GM18502 (cell line): ENCODE measurements around the gene MYMK.
"Not testable (repeated sequence)": the region's sequence is repeated elsewhere in the genome, so short reads cannot be mapped to it uniquely, and the experiment has no call there.

Source experiments
- ATAC-seq: cut with Tn5 transposase; IDR thresholded peaks from one replicate; pipeline ENCODE4 v1.9.1; 2021; ENCODE audit warnings: mild to moderate bottlenecking; ENCODE audit not compliant: unreplicated experiment, poor library complexity

Gene MYMK, protein sequence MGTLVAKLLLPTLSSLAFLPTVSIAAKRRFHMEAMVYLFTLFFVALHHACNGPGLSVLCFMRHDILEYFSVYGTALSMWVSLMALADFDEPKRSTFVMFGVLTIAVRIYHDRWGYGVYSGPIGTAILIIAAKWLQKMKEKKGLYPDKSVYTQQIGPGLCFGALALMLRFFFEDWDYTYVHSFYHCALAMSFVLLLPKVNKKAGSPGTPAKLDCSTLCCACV

DNA sequence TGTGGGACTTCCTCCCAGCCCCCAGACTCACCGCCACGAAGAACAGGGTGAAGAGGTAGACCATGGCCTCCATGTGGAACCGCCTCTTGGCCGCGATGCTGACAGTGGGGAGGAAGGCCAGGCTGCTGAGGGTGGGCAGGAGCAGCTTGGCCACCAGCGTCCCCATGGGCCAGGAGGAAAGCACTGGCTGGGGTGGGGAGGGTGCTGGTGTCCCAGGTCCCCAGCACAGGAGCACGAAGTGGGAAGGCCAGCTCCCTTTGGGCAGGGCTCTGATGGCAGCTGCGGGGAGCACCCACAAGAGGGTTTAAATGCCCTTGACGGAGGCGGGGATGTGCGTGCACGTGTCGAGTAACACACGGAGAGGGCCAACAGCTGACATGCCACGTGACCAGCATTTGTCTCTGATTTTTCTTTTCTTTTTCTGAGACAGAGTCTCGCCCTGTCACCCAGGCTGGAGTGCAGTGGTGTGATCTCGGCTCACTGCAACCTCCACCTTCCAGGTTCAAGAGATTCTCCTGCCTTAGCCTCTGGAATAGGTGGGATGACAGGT is at the start of gene MYMK:
Gene MYMK, minus strand, starts transcription at position 281 of the 550 bp plus-strand sequence. Its CDS starts 115 bp downstream, at position 166.
- no peak for ATAC-seq

DNA sequence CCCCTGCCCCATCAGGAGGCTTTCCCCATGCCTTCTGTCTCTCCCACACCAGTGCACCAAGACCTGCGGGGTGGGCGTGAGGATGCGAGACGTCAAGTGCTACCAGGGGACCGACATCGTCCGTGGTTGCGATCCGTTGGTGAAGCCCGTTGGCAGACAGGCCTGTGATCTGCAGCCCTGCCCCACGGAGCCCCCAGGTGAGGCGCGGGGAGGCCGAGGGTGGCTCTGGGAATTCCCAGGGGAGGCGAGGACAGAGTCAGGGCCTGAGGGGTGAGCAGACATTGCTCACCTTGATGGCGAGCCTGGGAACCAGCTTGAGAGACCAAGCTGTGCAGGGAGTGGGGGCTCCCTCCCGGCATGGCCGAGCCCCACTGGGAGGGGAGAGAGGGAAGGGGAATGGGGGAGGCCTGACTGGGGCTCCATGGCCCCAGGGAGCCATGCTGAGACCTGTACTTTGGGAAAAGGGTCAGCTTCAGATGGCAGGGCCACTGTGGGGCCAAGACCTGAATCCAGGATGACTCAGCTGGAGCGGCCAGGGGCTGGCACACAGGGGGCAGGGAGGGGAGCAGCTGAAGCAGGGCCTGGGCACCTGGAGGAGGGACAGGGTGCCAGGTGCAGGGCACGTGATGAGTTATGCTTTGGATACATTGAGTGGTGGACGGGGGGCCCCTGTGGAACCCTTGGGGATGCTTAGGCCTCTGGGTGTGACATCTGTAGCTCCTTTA is 49.2 kb upstream of the MYMK start:
- ATAC-seq, result no peak

DNA sequence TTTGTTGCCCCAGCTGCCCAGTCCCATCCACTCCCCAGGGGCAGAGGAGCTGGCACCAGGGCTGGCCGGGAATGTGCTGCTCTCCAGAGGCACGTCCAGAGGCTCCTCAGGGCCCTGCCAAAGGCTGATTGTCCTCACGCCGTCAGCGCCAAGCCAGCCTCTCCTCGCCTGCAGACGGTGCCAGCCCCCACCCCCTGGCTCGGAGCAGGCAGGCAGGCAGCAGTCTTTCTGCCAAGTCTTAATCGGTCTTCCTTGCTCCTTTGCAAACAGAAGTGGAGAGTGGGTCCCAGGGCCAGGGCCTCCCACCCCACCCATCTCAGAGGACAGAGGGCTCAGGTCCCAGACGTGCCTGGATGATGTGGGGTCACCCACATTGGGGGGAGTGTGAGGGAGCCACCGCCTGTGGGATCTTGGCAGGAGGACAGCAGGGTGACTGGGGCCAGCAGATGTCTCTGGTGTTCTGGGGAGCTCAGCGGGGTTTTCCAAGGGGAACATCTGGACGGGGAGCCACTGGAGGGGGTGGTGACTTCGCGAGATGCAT is 48.1 kb upstream of the MYMK start:
- no peak for ATAC-seq

DNA sequence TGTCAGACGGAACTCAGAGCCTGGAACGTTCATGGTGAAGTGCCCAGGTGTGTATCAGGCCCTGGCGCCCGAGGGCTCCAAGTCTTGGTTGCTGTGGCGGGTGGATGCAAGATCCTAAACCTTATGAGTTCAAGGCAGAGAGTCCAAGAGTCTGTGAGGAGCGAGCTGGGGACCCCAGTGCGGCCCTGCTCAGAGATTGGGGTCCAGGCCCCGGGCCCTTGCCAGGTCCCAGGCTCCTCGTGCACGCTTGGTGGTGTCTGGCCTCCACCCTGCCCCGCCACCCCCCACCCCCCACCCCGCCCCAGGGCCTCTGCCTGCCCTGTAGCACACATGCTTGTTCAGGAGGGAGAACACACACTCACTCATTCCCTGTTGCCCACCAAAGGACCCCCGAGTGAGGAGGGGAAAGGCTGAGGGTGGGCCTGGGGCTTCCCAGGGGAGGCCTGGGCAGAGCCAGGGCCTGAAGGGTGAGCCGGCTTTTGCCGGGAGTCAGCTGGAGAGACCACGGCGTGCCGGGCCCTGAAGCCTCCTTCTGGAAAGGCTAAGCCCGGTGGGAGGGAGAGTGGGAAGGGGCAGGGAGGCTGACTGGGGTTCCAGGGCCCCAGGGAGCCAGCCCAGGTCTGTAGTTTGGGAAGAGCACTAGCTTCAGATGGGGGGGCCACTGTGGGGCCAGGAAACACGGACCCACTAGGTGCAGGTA is 47.3 kb upstream of the MYMK start:
- no peak for ATAC-seq

DNA sequence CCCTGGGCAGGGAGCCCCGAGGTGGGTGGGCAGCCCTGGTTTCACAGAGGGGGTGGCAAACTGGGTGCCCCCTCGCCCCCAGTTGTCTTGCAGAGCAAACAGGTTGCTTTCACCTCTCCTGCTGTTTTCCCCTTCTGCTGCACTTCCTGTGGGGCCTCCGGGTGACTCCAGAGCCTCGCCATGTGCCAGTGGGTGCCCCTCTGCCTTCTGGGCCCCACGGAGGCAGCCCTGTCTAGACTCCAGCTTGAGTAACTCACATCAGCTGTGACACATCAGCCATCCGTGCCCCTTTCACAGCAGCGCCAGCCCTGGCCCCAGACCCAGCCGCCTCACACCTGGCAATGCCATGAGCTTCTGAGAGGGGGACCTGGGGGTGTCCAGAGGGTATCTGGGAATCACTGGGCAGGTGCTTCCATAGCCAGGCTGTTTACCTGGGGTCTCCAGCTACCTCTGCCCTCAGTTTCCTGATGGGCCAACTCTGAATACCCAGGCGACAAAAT is 46.7 kb upstream of the MYMK start:
- no peak for ATAC-seq

DNA sequence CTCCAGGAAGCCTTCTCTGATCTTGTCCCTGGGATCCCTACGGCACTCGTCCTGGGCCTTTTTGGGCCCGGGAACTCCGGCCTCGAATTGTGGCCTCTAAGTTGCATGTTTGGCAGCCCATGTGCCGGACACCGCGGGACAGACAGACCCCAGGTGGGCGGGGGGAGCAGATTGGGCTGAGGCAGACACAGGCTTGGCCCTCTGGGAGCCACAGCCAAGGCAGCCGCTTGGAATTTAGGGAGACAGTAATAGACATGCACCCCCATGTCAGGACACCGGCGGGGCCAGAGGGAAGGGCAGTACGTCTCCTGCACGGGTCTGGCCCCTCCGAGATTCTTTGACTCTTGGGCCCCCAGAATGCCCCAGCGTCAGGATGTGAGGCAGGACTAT is 45.9 kb upstream of the MYMK start:
- ATAC-seq, result no peak

DNA sequence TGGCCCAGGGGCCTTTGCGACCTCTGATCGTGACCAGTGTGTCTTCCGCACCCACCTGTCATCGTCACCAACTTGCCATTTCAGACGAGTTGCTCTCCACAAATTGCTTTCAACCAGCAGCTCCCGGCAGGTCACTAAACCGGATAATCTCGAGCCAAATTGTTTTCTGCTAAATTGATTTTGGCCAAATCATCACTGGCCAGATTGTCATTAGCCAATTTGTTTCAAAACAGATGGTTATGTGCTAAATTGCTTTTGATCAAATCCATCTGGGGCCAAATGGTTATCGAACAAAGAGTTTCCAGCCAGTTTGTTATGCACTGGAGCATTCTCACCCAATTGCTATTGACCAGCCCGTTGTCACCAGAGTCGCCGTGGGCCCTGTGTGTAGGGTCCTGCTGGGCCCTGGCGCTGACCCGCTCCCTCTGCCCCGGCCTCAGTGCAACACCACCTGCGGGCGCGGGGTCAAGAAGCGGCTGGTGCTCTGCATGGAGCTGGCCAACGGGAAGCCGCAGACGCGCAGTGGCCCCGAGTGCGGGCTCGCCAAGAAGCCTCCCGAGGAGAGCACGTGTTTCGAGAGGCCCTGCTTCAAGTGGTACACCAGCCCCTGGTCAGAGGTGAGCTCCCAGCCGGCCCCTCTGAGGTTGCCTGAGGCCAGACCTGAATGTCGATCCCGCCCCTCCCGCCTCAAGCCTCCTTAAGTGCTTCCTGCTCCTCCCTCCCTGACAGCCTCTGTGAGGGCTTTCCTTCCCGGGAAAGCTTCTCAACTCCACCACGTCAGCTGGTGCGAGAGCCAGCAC is 45.3 kb upstream of the MYMK start:
- ATAC-seq, result no peak

DNA sequence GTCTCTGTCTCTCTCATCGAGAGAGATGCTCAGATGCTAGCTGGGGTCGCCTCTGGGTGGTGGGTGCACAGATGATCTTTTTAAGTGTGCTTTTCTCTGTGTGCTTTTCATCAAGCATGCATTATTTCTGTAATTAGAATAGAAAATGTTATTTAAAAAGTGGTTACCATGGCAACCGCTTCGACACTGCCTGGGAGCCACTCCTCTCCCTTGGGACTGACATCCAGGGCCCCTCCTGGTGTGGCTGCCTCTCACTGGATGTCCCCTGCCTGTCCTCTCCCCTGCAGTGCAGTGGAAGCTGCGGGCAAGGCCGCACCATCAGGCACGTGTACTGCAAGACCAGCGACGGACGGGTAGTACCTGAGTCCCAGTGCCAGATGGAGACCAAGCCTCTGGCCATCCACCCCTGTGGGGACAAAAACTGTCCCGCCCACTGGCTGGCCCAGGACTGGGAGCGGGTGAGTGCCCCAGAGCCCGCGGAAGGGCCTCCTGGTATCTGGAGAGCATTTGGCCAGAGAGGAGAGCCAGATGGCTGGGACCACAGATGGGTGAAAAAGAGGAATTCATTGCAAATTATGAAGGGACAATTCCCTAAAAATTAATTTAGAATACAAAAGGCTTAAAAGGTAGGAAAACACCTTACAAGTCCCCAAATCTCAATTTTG is 44.5 kb upstream of the MYMK start:
- ATAC-seq, result no peak

DNA sequence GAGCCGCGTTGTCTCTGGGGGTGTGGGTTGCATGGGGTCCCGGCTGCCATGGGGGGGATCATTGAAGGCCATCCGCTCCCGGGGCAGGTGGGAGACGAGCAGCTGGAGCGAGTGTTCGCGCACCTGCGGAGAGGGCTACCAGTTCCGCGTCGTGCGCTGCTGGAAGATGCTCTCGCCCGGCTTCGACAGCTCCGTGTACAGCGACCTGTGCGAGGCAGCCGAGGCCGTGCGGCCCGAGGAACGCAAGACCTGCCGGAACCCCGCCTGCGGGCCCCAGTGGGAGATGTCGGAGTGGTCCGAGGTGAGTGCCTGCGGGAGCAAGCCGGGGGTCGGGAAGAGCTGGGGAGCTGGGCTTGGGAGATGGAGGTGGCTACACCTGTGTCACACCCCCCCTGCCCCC is 43.4 kb upstream of the MYMK start:
- ATAC-seq, result no peak

DNA sequence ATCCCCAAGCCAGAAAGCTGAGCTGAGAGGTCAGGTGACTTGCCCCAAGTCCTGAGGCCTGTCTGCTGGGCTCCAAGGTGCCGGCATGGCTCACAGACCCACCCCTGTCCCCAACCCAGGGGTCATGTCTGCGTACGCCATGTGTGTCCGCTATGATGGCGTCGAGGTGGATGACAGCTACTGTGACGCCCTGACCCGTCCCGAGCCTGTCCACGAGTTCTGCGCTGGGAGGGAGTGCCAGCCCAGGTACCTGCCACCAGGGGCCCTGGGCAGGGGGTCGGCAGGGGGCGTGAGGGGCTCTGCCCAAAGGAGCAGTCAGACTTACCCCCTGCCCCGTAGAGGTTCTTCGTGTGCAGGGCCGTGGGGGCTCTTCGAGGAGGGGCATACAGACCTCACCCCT is 42.1 kb upstream of the MYMK start:
- no peak for ATAC-seq

DNA sequence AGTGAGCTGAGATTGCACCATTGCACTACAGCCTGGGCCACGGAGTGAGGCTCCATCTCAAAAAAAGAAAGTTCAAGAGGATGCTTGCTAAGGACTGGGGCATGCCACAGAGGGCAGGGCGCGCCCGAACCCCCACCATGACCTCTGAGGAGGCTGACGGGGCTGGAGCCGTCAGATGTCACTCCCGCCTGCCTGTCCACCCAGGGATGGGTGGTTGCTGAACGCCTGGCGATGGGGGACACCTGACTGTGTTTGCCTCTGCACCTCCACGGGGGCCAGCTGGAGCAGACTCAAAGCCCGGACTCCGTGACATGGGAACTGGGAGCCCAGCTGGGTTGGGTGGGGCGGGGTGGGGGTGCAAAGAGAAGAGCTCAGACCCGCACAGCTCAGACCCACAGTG is 41.6 kb upstream of the MYMK start:
- ATAC-seq, result no peak

DNA sequence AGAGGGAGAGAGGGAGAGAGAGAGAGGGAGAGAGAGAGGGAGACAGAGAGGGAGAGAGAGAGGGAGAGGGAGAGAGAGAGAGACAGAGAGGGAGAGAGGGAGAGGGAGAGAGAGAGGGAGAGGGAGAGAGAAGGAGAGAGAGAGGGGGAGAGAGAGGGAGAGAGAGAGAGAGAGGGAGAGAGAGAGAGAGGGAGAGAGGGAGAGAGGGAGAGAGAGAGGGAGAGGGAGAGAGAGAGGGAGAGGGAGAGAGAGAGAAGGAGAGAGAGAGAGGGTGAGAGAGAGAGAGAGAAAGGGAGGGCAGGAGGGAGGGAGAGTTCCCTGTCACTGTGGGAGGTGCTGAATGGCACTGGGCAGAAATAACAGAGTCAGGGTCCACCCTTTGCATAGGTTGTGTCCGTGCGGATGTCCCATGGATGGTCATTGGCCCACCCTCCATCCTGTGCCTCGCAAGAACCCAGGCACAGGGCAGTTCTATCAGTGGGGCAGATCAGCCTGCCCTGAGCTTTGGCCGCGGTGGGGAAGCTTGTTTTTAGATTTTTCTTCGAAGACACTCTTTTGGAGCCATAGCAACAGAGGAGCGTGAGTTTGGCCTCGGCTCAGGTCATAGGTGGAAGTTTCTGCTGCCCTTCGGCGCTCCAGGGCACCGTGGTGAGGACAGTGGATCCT is 39.8 kb upstream of the MYMK start:
- ATAC-seq, result no peak

DNA sequence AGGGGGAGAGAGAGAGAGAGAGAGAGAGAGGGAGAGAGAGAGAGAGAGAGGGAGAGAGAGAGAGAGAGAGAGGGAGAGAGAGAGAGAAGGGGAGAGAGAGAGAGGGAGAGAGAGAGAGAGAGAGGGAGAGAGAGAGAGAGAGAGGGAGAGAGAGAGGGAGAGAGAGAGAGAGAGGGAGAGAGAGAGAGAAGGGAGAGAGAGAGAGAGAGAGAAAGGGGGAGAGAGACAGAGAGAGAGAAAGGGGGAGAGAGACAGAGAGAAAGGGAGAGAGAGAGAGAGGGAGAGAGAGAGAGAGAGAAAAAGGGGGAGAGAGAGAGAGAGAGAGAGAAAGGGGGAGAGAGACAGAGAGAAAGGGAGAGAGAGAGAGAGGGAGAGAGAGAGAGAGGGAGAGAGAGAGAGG is 39.1 kb upstream of the MYMK start:
- not testable (repeated sequence) for ATAC-seq

DNA sequence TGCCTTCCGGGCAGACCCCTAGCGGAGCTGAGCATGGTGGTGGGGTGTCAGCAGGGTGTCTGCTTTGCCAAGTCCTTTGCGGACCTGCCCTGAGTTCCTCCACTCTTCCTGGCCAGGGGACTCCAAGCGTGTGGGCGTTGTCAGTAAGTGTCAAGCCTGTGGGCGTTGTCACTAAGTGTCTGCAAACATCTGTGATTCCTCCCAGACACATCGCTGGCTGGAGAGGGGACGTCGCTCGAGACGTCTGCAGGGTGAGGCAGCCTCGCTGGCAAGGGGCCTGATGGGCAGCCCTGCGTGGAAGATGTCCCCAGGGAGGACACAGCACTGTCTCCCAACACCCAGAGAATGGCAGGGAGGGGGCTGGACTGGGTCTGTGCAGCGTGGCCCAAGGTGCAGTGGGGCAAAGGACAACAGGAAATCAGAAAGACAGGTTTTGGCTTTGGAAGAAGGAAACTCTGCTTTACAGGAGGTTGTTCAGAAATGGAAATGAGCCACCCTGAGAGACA is 38.6 kb upstream of the MYMK start:
- ATAC-seq, result no peak

DNA sequence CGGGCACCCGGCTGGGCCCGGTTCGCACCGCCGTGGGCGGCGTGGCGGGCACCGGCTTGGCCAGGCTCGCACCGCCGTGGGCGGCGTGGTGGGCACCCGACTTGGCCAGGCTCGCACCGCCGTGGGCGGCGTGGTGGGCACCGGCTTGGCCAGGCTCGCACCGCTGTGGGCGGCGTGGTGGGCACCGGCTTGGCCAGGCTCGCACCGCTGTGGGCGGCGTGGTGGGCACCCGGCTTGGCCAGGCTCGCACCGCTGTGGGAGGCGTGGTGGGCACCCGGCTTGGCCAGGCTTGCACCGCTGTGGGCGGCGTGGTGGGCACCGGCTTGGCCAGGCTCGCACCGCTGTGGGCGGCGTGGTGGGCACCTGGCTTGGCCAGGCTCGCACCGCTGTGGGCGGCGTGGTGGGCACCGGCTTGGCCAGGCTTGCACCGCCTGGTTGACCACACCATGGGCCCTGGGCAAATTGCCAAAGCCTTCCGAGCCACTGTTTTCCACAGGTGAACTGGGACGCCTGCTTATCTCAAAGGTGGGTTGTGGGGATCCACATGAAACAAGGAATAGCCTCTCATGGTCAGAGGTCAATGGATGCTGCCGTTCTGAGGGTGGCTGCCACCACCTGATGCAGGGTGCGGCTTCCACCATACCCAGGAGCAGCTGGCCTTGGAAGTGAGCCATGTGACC is 38.0 kb upstream of the MYMK start:
- no peak for ATAC-seq

DNA sequence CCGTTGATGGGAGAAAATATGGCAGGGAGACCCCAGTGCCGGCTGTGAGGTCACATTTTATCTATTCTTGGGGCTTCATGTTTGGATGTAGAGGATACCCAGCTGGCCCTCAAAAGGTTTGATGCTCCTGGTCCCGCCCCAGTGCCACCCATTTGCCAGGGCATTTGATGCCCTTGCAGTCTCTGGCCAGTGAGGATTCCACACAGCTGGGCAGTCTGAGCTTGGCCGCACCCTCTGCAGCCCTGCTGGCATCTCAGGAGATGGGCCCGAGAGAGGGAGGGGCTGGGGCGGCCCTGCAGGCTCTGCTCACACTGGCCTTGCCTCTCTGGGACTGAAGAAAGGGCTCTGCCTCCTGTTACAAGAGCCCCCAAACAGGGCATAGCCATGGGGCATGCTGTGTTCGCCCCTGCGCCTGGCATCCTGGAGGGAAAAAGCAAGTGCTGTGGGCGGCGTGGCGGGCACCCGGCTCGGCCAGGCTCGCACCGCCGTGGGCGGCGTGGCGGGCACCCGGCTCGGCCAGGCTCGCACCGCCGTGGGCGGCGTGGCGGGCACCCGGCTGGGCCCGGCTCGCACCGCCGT is 37.3 kb upstream of the MYMK start:
- ATAC-seq, result no peak

DNA sequence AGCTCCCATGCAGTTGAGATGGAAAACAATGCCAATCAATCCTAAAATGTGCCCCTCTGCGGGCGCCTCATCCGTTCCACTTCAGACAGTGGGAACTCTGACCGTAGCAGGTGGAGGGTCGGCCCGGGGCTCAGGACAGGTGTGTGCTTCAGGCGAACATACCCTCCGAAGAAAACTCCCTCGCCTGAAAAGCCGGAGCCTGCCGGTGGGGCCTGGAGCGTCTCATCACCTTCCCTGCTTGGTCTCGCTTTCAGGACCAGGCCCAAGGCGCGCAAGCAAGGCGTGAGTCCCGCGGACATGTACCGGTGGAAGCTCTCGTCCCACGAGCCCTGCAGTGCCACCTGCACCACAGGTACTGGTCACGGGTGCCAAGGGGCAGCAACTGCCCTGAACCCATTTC is 36.2 kb upstream of the MYMK start:
- no peak for ATAC-seq

DNA sequence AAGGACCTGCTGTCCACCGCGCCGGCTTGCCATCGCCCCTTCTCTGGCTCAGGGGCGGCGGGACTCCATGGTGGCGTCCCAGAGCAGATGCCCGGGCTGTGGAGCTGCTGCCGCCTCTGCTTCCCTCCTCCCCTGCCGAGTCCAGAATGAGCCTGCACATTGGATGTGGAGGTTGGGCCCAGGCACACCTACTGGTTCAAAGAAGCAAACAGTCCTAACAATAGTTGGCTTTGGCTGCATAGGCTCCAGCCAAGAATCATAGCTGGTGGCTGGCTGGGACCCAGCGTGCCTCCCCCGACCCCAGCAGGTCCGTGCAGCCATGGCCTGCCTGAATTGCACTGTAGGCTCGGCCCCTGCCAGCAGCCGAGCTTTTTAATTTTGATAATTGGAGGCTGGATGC is 35.6 kb upstream of the MYMK start:
- no peak for ATAC-seq
